ENCODE data around the gene DGKA. TPM values are rescaled to one million over a fixed set of nuclear protein-coding genes. Genes with fewer than 3 reads are reported as not detected.

The DGKA gene
- total and polyA plus RNA-seq, 8 donors, result 30.6 to 47.6 (median 37.8) TPM

- Histone ChIP-seq H3K9me3 (no peaks in the 10 kb centered on the region), H3K36me3 (peaks cover 0 to 25% of the 10 kb centered on the region in 2 donors), H3K4me3 (no peak overlapping the region), H3K27ac (peak overlapping the region in 1 of 2 donors; percentile 60), H3K4me1 (peaks cover 19 to 51% of the 10 kb centered on the region in 2 donors), H3K27me3 (no peaks in the 10 kb centered on the region)
- ATAC-seq, result no peak
- intact Hi-C loops (cut with DNase I), result no loop called here
- DNase-seq, result no peak
- TF ChIP-seq CTCF (IDR thresholded peaks at IDR 0.05), result no peak
These were observed 3.1 kb downstream of the DGKA start for GRCh38 chr12:55933799-55934742.

DNA sequence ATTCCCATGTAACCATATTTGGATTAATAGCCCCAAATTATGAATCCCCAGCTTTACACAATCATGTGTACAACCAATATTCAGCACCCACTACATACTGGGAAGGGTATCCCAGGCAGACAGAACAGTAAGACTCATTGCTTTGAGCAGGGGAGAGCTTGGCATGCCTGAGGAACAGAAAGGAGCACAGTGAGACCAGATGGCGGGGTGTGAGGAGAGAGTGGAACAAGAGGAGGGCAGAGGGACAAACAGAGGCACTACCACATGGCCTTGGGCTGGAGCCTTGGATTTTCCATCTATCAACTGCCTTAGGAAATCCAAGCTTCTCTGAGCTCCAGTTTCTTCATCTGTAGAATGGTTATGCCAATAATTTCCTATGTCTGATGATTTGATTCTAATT lies 3.8 kb downstream of the DGKA start:
- Histone ChIP-seq H3K4me3 (no peak overlapping the region), H3K27ac (no peak overlapping the region), H3K4me1 (peaks cover 19 to 44% of the 10 kb centered on the region in 2 donors), H3K36me3 (peaks cover 0 to 31% of the 10 kb centered on the region in 2 donors), H3K27me3 (no peaks in the 10 kb centered on the region), H3K9me3 (no peaks in the 10 kb centered on the region)
- ATAC-seq, result no peak
- intact Hi-C loops (cut with DNase I), result loop anchor here in 1 of 2 donors (5.0 kb wide), 1 partner anchor 192 kb away; the partner anchor contains the start of gene GDF11
- DNase-seq, result no peak
- no peak for TF ChIP-seq CTCF (IDR thresholded peaks at IDR 0.05)

- DNase-seq (peak in 2 of 4 donors; percentile 33 to 77), ATAC-seq (no peak)
- Histone ChIP-seq H3K36me3 (peaks cover 0 to 35% of the 10 kb centered on the region in 2 donors), H3K4me3 (no peak overlapping the region), H3K4me1 (peaks cover 14 to 41% of the 10 kb centered on the region in 2 donors), H3K27ac (peak overlapping the region; percentile 26 to 66), H3K9me3 (no peaks in the 10 kb centered on the region), H3K27me3 (no peaks in the 10 kb centered on the region)
- intact Hi-C loops (cut with DNase I), result loop anchor here in 1 of 2 donors (5.0 kb wide), 1 partner anchor 193 kb away; the partner anchor contains the start of gene GDF11
- TF ChIP-seq CTCF (IDR thresholded peaks at IDR 0.05), result no peak
These were observed 4.8 kb downstream of the DGKA start for GRCh38 chr12:55935738-55936151.

- Histone ChIP-seq H3K4me3 (no peak overlapping the region), H3K27me3 (no peaks in the 10 kb centered on the region), H3K9me3 (no peaks in the 10 kb centered on the region), H3K4me1 (peaks cover 3 to 30% of the 10 kb centered on the region in 2 donors), H3K36me3 (peaks cover 0 to 57% of the 10 kb centered on the region in 2 donors), H3K27ac (no peak overlapping the region)
- TF ChIP-seq CTCF (IDR thresholded peaks at IDR 0.05), result no peak
- ATAC-seq, result no peak
- intact Hi-C loops (cut with DNase I), result loop anchor here in 1 of 2 donors (5.0 kb wide), 1 partner anchor 196 kb away; the partner anchor contains the start of gene GDF11
- no peak for DNase-seq
These were observed 7.0 kb downstream of the DGKA start for GRCh38 chr12:55937981-55938380.
